COR-L47 (cell line): ENCODE results near the gene ZBTB46.

Experiments used
- DNase-seq: peaks from one replicate; lab custom pipeline; 2025; lab: John Stamatoyannopoulos, UW

The ZBTB46 gene

DNA sequence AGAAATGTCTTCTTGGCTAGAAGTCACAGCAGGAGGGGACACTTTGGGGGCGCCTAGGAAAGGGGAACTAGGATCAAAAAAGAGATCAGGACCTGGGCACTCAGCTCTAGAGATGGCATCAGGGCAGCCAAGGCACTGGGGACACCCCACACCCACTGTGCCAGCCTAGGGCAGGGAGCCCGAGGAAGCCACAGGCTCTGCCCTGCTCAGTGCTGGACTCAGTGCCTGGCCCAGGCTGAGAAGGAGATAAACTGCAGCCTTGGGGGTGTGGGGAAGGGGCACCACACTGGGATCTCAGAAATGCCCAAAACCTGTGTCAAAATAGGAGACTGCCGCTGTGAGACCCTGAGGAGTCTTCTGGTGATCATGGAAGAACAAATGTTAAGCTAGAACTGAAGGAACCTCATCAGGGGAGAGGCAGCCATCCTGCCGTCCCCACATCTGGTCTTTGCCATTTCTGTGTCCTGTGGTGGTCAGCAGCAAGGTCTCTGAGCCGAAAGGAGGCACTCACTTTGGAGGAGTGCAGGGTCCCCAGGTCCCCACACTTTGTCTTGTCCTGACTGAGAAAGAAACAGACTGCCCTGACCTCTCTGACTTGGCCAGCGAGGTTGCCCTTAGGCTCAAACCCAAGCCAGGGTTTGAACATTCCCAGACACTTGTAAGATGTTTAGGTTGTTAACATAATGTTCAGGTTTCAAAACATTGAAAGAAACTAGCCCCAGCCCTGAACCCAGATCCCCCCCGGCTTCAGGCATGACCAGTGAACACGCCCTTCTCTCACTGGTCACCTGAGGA lies 125.6 kb downstream of the ZBTB46 start:
- no peak for DNase-seq

DNA sequence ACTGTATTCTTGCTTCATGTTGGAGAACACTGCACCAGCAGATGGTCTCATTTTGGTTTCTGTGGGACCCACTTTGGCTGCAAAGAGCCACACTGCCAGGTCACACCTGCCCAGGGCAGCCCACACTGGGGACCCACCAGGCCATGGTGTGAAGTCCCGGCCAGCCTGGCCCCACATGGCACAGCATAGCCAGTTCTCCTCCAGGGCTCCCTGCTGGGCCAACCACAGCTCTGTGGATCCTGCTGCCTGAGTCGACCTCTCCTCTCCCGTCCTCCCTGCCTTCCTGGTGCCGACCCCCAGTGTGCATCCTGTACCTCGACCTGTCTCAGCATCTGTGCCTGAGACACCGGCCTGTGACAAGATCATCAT lies 126.3 kb downstream of the ZBTB46 start:
- no peak for DNase-seq

DNA sequence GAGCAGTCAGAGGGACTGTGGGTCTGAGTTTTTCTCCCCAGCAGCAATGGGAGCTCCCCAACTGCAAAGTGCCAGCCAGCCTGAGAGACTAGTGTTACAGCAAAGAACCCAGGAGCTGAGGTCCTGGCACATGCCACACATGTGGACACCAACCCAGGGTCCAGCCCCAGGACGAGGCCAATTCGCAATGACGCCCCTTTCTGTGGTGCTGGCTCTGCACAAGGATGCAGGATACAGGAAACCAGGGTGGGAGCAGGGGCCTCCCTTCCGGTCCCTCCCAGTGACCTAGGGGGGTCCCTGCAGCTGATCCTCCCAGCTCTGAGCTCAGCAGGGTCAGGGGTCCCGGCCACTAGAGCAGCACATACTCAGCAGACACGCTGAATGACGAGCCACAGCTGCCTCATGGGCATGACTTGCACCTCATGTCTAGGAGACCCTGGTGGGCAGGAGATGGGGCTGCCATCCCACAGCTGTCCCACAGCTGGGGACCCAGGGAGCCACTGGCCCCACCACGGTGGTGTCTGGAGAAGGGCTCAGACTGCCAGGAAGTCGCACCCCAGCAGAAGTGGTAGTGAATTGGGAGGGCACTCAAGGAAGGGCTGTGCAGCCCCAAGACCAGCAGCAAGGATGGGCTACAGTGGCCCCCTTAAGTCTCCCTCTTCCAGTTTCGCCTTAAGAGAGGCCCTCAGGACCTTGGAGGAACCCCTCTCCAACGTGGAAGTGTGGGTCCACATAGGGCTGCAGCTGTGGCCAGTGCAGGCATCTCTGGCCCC lies 126.9 kb downstream of the ZBTB46 start:
- DNase-seq: no peak

DNA sequence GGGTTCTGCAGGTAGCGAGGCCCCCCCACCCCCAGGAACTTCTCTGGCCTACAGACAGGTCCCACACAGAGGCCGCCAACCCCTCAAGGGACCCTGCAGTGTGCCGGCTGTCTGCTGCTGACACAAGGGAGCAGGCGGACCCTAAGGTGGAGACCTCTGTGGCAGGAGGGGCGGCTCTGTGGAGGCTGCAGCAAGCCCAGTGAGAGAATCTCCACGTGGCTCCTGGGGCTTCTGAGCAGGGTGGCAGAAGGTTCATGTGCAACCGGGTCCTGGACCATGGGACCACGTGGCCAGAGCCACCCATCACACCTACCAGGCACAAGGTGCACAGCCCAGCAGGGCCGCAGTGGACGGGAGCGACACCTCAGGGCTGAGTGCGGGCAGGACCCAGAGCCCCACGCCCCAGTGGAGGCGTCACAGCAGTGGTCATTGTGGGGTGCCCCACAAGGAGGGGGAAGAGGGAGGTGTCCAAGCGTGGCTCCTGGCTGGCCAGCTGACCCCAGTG lies 127.5 kb downstream of the ZBTB46 start:
- no peak for DNase-seq

DNA sequence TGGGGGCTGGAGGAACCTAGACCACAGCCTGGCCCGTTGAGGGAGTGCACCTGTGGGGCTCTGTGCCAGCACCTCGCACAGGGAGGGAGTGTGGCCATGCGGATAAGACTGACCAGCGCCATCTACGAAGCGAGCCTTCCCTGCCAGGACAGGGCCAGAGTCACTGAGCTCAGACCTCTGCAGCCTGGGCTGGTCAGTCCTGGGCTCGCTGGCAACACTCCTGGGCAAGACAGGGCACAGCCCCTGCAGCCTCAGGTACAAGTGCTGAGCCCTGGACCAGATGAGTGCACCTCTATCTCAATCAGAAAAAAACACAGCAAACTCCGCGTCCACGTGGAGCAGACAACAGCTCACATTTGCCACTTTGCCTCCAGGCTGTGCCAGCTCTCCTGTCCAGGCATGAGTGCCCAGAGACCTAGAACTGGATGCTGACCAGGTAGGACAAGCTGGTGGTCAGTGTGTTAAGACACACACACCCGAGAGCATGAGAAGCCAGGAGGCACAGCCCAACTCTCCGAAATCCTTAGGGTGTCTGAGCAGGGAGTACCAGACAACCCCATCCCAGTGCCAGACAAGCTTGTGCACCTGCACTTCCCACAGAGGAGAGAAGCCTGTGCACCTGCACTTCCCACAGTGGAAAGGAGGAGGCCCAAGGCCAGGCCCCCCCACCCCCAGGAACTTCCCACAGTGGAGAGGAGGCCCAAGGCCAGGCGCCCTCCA lies 128.2 kb downstream of the ZBTB46 start:
- DNase-seq: no peak

DNA sequence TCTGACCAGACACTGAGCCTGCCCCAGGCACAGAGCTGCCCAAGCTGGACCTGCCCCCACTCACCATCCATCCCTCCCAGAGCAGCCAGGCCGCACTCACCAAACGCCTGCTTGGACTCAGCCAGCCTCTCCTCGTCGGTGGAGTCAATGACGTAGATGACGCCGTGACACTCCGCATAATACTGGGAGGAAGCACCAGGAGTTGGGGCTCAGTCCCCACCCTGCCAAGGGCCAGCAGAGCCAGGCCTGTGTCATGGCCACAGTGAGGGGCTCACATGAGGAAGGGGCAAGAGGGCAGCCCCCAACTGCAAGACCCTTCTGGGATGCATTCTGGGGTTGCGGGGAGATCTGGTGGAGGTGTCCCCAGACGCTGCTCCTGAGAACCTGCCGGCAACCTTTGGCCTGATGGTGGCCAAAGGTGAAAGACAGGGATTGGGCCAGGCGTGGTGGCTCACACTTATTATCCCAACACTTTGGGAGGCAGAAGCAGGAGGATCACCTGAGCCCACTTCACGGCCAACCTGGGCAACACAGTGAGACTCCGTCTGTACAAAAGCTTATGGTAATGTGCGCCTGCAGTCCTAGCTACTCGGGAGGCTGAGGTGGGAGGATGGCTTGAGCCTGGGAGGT lies 128.9 kb downstream of the ZBTB46 start:
- no peak for DNase-seq

DNA sequence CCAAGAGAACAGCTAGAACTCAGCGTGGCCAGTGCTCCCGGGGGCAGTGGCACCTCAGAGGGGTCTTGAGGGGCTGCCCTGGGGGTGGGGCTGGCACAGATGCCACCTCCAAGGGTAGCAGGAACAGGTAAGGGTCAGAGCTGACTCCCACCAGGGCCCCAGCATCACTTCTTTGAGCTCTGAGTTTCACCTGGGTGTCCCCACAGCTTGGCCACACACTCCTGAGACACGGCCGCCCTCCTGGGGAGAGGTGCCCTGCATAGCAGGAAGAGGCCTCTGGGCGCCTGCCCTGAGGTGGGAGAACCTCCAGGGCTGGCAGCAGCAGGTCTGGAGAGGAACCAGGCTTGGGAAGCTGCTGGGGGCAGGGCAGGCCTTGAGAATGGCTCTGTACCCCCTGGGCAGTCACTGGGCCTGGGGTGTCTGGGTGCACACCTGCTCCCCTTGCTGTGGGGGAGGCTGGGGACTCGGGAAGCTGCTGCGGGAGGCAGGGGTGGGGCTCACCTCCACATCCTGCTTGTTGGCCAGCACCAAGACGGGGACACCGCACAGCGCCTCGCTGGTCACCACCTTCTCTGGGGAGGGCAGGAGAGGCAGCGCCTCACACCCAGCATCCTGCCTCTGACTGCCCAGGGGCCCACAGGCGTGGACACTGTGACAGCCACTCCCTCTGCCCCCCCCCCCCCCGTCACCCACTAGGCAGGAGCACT lies 129.6 kb downstream of the ZBTB46 start:
- no peak for DNase-seq

DNA sequence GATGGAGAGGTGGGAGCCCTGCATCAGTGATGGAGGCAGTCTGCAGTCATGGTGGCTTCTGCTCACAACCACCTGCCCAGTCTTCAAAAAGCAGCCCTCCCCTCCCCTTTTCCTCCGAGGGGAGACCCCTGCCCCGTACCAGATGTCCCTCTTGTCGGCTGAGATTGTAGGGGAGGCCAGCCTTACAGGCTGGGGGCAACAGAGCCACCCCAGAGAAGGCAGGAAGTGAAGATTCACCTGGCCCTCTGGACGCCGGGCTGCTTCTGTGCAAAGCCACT lies 130.1 kb downstream of the ZBTB46 start:
- no peak for DNase-seq

DNA sequence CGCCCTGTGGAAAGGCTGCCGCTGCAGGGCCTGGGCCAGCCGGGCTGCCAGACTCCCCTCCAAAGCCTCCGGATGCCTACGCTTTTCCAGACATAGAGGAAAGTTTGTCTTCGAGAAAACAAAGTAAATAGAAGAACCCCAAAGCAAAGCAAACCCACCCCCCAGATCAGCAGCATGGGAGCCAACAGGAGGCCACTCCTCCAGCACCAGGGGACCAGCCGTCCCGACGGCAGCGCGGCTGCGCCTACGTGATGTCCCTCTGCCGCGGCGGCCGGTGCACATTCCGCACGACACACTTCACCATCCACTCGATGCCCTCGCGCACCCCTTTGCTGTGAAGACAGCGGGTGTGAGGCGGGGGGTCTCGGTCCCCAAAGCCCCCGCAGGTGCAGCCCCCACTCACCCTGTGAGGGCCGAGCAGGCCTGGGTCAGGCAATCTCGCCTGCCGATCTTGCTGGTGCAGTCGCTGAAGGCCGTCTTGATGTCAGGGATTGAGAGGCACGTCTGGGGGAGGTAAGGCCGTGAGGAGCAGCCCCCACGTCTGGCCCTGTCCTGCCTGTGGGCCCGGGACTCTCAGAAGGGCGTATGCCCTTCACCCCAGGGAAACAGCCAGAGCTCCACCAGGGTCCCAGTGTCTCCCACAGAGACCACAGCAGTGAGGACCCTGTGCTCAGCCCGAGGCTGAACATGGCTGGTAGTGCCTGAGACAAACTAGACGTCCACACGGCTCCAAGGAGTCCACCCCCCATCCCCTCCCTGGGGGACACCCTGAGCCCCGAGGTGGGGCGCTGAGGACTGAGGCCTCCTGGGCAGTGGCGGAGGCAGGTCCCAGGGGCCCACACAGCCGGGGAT lies 130.6 kb downstream of the ZBTB46 start:
- DNase-seq: no peak

DNA sequence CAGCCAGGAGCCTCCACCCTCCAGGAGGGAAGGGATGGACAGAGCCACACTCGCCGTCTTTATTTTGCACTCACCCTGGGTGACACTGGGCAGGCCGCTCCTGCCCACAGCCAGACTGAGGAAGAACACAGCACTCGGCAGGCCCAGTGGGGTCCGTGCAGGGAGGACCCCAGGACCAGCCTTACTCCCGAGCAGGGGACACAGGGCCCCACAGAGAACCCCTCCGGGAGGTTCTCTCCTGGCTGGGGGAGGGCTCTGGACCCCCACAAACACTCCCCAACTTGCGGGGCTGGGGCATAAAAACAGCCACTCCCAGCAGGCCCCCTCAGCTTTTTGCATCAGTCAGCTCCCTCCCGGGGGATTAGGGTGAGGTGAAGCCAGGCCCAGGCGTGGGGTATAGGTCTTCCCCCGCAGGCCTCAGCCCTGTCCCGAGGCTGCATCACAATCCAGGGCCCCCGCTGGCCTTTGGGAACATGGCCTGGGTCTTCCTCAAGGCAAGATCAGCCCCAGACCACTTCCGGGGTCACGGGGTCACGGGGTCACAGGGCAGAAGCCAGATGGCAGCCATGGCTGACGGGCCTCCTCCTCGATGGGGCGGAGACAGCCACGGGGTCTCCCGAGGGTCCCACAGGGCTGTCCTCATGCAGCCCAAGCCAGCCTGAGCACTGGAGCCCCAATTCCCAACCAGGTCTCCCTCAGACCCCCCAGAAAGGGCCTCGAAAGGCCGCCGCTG lies 131.4 kb downstream of the ZBTB46 start:
- no peak for DNase-seq

DNA sequence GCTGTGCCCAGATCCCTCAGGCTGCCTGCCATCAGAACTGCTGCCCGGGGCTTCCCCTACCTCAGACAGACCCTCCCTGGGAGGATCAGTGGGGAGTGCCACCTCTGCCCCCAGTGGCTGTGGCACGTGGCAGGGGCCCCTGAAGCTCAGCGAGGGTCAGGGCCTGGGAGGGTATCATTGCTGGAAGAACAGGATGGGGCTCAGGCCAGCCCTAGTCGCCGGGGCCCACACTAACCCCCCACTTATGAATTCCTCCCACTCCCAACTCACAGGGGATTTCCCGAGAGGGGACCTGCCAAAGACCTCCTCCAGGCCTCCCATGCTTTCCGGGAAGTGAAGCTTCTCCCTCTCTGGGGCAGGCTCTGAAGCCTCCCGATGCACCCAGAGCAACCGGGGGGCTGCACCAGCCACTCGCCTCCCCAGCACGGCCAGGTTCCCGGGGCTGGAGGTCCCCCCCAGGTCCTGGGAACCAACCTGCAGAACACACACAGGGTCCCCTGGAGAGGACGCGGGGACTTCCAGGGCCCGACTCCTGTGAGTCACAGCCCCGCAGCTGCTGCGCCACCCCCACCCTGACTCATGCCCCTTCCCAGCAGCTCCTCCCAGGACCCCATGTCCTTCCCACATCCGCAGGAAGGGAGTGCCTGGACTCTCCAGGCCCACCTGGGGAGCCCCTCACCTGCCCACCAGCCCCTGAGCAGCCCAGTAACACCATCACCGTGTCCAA lies 132.2 kb downstream of the ZBTB46 start:
- no peak for DNase-seq

DNA sequence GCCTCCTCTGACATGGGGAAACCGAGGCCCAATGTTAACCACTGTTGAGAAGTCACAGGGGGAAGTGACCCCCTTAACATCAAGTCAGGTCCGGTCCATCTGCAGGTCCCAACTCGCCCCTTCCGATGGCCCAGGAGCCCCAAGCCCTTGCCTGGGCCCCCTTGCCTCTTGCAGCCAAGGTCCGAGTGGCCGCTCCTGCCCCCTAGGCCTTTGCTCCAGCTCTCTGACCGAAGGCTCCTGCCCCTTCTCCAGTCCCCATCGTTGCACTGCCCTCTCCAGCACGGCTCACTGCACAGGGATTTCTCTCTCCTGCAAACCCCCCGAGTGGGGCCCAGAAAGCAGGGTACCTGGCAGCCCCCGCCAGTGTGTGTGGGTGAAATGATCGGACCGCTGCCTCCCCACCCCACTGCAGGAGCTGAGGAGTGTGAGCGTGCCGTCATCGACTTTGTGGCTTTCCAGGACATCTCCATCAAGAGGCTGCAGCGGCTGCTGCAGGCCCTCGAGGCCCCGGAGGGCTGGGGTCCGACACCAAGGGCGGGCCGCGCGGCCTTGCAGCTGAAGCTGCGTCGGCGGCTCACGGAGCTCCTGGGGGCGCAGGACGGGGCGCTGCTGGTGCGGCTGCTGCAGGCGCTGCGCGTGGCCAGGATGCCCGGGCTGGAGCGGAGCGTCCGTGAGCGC lies 133.1 kb downstream of the ZBTB46 start:
- no peak for DNase-seq

DNA sequence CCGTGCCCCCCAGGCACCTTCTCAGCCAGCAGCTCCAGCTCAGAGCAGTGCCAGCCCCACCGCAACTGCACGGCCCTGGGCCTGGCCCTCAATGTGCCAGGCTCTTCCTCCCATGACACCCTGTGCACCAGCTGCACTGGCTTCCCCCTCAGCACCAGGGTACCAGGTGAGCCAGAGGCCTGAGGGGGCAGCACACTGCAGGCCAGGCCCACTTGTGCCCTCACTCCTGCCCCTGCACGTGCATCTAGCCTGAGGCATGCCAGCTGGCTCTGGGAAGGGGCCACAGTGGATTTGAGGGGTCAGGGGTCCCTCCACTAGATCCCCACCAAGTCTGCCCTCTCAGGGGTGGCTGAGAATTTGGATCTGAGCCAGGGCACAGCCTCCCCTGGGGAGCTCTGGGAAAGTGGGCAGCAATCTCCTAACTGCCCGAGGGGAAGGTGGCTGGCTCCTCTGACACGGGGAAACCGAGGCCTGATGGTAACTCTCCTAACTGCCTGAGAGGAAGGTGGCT lies 133.7 kb downstream of the ZBTB46 start:
- DNase-seq: no peak

DNA sequence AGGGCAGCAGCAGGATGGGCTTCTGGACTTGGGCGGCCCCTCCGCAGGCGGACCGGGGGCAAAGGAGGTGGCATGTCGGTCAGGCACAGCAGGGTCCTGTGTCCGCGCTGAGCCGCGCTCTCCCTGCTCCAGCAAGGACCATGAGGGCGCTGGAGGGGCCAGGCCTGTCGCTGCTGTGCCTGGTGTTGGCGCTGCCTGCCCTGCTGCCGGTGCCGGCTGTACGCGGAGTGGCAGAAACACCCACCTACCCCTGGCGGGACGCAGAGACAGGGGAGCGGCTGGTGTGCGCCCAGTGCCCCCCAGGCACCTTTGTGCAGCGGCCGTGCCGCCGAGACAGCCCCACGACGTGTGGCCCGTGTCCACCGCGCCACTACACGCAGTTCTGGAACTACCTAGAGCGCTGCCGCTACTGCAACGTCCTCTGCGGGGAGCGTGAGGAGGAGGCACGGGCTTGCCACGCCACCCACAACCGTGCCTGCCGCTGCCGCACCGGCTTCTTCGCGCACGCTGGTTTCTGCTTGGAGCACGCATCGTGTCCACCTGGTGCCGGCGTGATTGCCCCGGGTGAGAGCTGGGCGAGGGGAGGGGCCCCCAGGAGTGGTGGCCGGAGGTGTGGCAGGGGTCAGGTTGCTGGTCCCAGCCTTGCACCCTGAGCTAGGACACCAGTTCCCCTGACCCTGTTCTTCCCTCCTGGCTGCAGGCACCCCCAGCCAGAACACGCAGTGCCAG lies 134.3 kb downstream of the ZBTB46 start, which contains the start of gene TNFRSF6B:
Gene TNFRSF6B, plus strand, starts transcription at position 25 of the 729 bp plus-strand sequence. Its CDS starts 116 bp downstream, at position 141.
- no peak for DNase-seq

DNA sequence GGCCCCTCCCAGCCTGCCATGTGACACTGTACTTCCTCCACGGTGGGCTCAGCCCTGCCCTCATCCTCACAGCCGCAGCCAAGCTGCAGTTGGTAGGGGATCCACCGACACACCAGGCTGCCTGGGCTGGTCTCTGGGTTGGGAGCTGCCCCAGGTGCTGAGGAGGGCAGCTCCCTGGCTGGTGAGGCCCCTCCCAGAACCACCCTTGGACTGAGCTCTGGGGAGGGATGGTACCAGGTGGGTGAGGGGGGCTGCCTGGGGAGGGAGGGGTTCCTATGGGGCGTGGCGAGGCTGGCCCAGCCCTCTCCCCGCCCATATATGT lies 134.8 kb downstream of the ZBTB46 start:
- DNase-seq: no peak

DNA sequence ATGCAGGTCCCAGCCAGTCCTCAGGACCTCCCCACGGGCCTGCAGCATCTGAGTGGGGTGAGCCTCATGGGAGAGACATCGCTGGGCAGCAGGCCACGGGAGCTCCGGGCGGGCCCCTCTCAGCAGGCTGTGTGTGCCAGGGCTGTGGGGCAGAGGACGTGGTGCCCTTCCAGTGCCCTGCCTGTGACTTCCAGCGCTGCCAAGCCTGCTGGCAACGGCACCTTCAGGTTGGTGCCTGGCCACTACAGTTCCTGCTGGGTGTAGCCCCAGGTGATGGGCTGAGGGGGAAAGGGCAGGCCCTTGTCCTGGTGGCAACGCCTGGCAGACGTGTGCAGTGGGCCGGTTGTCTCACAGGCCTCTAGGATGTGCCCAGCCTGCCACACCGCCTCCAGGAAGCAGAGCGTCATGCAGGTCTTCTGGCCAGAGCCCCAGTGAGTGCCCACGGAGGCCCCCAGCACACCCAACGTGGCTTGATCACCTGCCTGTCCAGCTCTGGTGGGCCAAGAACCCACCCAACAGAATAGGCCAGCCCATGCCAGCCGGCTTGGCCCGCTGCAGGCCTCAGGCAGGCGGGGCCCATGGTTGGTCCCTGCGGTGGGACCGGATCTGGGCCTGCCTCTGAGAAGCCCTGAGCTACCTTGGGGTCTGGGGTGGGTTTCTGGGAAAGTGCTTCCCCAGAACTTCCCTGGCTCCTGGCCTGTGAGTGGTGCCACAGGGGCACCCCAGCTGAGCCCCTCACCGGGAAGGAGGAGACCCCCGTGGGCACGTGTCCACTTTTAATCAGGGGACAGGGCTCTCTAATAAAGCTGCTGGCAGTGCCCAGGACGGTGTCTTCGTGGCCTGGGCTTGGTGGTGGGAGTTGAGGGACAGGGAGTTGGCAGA lies 135.4 kb downstream of the ZBTB46 start:
- no peak for DNase-seq
